Measurements from ENCODE around the gene VSNL1. TPM values are rescaled to one million over a fixed set of nuclear protein-coding genes. Genes with fewer than 3 reads are reported as not detected.

The VSNL1 gene
- total and polyA plus RNA-seq, 2 donors (not counting 1 experiment from before 2014, with no cell fraction given) = 1.2 to 3.9 TPM

DNA sequence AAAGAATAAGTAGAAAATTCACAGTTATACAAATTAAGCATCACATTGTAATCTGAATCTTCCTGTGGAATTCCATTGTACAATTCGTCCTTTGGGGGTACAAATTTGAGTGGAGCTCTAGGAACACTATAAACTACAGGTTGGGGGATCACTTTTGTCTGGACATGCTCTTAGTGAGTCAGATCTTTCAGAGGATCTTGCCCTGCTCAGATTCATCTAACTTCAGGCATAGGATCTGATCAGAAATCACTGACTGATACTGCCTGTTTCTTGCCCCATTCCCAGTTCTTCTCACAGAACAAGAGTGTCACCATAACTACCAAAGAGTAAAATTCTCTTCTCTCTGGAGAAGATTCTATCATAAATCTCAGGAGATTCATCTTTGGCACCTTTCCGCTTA is 10.7 kb upstream of the VSNL1 start:
- Histone ChIP-seq H4K20me1 (ENCODE audit: control insufficient read depth, extremely low read depth, insufficient read depth, low read length) (no peaks in the 10 kb centered on the region), H3K4me3 (replicated peaks in 1 of 4; ENCODE audit: control extremely low read depth in 1 of 4, insufficient read depth in 1 of 4, low read depth in 3 of 4, low read length in 4 of 4) (no peak overlapping the region), H3K9ac (ENCODE audit: insufficient read depth, low read length) (no peak overlapping the region), H3K4me2 (ENCODE audit: extremely low read depth, insufficient read depth, low read length) (no peak overlapping the region), H3K36me3 (ENCODE audit: control insufficient read depth, insufficient read depth, low read length) (no peaks in the 10 kb centered on the region), H3K27ac (ENCODE audit: insufficient read depth, low read length) (no peak overlapping the region), H3K27me3 (ENCODE audit: control insufficient read depth, insufficient read depth, low read length) (no peaks in the 10 kb centered on the region), H3K9me3 (ENCODE audit: control insufficient read depth, insufficient read depth, low read depth, low read length) (no peaks in the 10 kb centered on the region), H3K4me1 (ENCODE audit: control insufficient read depth, extremely low read depth, insufficient read depth, low read length) (no peaks in the 10 kb centered on the region), H2AFZ (ENCODE audit: low read length) (no peak overlapping the region), H3K79me2 (ENCODE audit: control insufficient read depth, insufficient read depth, low read length) (no peaks in the 10 kb centered on the region)
- no peak for DNase-seq (ENCODE audit: low read depth in 2 of 2)
- TF ChIP-seq, protein P1, sequence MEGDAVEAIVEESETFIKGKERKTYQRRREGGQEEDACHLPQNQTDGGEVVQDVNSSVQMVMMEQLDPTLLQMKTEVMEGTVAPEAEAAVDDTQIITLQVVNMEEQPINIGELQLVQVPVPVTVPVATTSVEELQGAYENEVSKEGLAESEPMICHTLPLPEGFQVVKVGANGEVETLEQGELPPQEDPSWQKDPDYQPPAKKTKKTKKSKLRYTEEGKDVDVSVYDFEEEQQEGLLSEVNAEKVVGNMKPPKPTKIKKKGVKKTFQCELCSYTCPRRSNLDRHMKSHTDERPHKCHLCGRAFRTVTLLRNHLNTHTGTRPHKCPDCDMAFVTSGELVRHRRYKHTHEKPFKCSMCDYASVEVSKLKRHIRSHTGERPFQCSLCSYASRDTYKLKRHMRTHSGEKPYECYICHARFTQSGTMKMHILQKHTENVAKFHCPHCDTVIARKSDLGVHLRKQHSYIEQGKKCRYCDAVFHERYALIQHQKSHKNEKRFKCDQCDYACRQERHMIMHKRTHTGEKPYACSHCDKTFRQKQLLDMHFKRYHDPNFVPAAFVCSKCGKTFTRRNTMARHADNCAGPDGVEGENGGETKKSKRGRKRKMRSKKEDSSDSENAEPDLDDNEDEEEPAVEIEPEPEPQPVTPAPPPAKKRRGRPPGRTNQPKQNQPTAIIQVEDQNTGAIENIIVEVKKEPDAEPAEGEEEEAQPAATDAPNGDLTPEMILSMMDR (conservative IDR thresholded peaks at IDR 0.05 in 1 of 2, IDR thresholded peaks at IDR 0.05 in 1 of 2; ENCODE audit: low read depth in 1 of 2, low read length in 2 of 2) = no peak
- no peak for TF ChIP-seq EZH2 (IDR thresholded peaks at IDR 0.05; ENCODE audit: low read length, missing control alignments)

DNA sequence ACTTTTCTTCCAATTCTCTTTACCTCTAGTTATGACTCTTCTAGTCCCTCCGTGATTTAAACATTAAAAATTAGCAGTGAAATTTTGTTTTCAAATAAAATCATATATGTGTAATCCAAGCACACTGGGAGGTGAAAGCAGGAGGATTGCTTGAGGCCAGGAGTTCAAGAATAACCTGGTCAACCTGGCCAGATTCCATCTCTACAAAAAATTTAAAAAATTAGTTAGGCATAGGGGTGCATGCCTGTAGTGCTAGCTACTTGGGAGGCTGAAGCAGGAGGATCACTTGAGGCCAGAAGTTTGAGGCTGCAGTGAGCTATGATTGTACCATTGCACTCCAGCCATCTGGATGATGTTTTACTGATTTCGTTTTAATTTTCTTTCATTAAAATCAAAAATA is 7.0 kb upstream of the VSNL1 start:
- H3K27me3 ChIP-seq (ENCODE audit: control insufficient read depth, insufficient read depth, low read length) = no peaks in the 10 kb centered on the region
- DNase-seq (ENCODE audit: low read depth in 2 of 2) = no peak
- no peak overlapping the region for H3K9ac ChIP-seq (ENCODE audit: insufficient read depth, low read length)
- H2AFZ ChIP-seq (ENCODE audit: low read length) = no peak overlapping the region
- no peak overlapping the region for H3K27ac ChIP-seq (ENCODE audit: insufficient read depth, low read length)
- no peaks in the 10 kb centered on the region for H3K36me3 ChIP-seq (ENCODE audit: control insufficient read depth, insufficient read depth, low read length)
- H3K79me2 ChIP-seq (ENCODE audit: control insufficient read depth, insufficient read depth, low read length) = no peaks in the 10 kb centered on the region
- H3K4me3 ChIP-seq (replicated peaks in 1 of 4; ENCODE audit: control extremely low read depth in 1 of 4, insufficient read depth in 1 of 4, low read depth in 3 of 4, low read length in 4 of 4) = no peak overlapping the region
- no peak overlapping the region for H3K4me2 ChIP-seq (ENCODE audit: extremely low read depth, insufficient read depth, low read length)
- H4K20me1 ChIP-seq (ENCODE audit: control insufficient read depth, extremely low read depth, insufficient read depth, low read length) = no peaks in the 10 kb centered on the region
- peaks cover 3% of the 10 kb centered on the region for H3K4me1 ChIP-seq (ENCODE audit: control insufficient read depth, extremely low read depth, insufficient read depth, low read length)
- no peak for TF ChIP-seq EZH2 (IDR thresholded peaks at IDR 0.05; ENCODE audit: low read length, missing control alignments)
- TF ChIP-seq, protein P1 (conservative IDR thresholded peaks at IDR 0.05 in 1 of 2, IDR thresholded peaks at IDR 0.05 in 1 of 2; ENCODE audit: low read depth in 1 of 2, low read length in 2 of 2) = no peak
- H3K9me3 ChIP-seq (ENCODE audit: control insufficient read depth, insufficient read depth, low read depth, low read length) = no peaks in the 10 kb centered on the region

DNA sequence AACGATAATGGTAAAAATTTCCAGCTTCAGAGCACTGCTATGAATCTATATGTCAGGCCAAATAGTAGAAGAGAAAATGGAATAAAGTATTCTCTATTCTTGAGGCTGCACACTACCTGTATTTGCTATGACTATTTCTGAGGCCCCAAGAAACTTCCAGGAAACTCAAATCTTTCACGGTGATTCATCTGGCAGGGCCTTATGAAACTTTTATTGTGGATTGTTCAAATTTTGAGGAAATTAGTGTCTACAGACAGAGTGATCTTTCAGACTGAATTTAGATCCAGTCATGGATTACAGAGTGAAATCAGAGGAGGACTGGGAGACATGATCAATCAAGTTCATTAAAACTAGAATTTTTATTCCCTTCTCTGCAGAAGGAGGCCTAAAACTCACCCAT is 4.1 kb upstream of the VSNL1 start:
- peak in 1 of 2 donors; percentile 59 for DNase-seq (ENCODE audit: low read depth in 2 of 2)

More for the DNA sequence above, 4.1 kb upstream of the VSNL1 start:
- H4K20me1 ChIP-seq (ENCODE audit: control insufficient read depth, extremely low read depth, insufficient read depth, low read length) = no peaks in the 10 kb centered on the region
- no peak overlapping the region for H2AFZ ChIP-seq (ENCODE audit: low read length)
- TF ChIP-seq EZH2 (IDR thresholded peaks at IDR 0.05; ENCODE audit: low read length, missing control alignments) = no peak
- TF ChIP-seq, protein P1 (conservative IDR thresholded peaks at IDR 0.05 in 1 of 2, IDR thresholded peaks at IDR 0.05 in 1 of 2; ENCODE audit: low read depth in 1 of 2, low read length in 2 of 2) = no peak
- H3K9me3 ChIP-seq (ENCODE audit: control insufficient read depth, insufficient read depth, low read depth, low read length) = no peaks in the 10 kb centered on the region
- no peak overlapping the region for H3K27ac ChIP-seq (ENCODE audit: insufficient read depth, low read length)
- no peaks in the 10 kb centered on the region for H3K27me3 ChIP-seq (ENCODE audit: control insufficient read depth, insufficient read depth, low read length)
- H3K4me1 ChIP-seq (ENCODE audit: control insufficient read depth, extremely low read depth, insufficient read depth, low read length) = peaks cover 5% of the 10 kb centered on the region
- H3K79me2 ChIP-seq (ENCODE audit: control insufficient read depth, insufficient read depth, low read length) = no peaks in the 10 kb centered on the region
- no peaks in the 10 kb centered on the region for H3K36me3 ChIP-seq (ENCODE audit: control insufficient read depth, insufficient read depth, low read length)
- H3K4me2 ChIP-seq (ENCODE audit: extremely low read depth, insufficient read depth, low read length) = no peak overlapping the region
- no peak overlapping the region for H3K9ac ChIP-seq (ENCODE audit: insufficient read depth, low read length)
- no peak overlapping the region for H3K4me3 ChIP-seq (replicated peaks in 1 of 4; ENCODE audit: control extremely low read depth in 1 of 4, insufficient read depth in 1 of 4, low read depth in 3 of 4, low read length in 4 of 4)

All from fibroblast of lung (primary cell).